Suppressor macrophage treated with lipopolysaccharide for 1 hour (primary cell): Measurements from ENCODE around the gene NPW.
"Not testable (repeated sequence)": the region's sequence is repeated elsewhere in the genome, so short reads cannot be mapped to it uniquely, and the experiment has no call there.

Source experiments
- DNase-seq, 3 donors: peaks; one replicate each; pipeline ENCODE4 v3.0.0-alpha.2; 2020 to 2022

NPW gene

GRCh38 chr16:2023092-2024031, 3.8 kb downstream of the NPW start:
- peak; percentile 92 to 96 (median 96) for DNase-seq

GRCh38 chr16:2024032-2024420, 4.4 kb downstream of the NPW start:
- no peak for DNase-seq

GRCh38 chr16:2025251-2025650, 5.7 kb downstream of the NPW start:
- DNase-seq: no peak

- DNase-seq: no peak
Measured at GRCh38 chr16:2025878-2026460, 6.4 kb downstream of the NPW start.

DNA sequence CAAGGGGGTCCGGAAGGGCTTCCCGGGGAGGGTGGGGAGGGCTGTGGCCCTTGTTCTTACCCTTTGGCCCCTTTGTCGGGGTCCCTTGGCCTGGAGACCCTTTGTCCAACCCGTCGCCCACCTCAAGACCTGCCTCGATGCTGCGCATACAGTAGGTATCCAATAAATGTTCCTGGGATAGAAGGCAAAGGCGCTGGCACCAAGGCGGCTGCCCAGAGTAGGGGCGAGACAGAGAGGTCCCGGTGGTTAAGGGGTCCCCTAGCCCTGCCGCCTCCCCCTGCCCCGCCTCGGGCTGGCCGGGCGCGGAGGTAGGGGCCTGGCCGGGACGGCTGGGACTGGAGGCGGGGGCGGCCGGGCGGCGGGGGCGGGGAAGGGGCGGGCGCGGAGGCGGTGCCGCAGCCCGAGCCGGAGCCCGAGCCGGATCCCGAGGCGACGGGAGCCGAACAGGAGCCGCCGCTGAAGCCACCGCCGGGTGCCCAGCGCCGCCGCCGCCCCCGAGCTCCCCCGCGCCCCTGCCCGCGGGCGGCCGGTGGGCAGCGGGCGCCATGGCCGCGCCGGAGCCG, 7.0 kb downstream of the NPW start, which contains the start of gene NHERF2:
NHERF2 (plus strand) TSS at position 442 of the 563 bp plus-strand sequence; CDS start at position 546, 104 bp downstream.
- peak in 2 of 3 donors; percentile 51 to 70 for DNase-seq

GRCh38 chr16:2027024-2028010, 7.7 kb downstream of the NPW start:
- DNase-seq: peak in 1 of 3 donors; percentile 48

DNA sequence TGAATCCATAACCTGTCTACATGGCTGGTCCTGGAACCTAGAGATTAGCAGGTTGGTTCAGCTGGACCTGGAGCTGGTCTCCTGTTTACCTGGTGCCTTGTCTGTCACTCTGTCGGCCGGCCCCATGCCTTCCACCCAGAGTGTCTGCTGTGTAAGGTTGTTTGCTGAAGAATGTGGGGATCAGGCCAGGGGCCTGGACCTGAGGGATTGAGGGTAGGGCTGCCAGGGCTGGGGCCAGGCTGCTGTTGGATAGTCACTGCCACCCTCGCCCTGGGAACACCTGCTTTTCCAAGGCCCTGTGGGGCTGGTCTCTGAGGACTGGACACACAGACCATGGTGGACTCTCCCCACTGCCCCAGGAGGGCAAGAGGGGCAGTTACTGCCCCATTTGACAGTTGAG, 8.6 kb downstream of the NPW start:
- no peak for DNase-seq

DNA sequence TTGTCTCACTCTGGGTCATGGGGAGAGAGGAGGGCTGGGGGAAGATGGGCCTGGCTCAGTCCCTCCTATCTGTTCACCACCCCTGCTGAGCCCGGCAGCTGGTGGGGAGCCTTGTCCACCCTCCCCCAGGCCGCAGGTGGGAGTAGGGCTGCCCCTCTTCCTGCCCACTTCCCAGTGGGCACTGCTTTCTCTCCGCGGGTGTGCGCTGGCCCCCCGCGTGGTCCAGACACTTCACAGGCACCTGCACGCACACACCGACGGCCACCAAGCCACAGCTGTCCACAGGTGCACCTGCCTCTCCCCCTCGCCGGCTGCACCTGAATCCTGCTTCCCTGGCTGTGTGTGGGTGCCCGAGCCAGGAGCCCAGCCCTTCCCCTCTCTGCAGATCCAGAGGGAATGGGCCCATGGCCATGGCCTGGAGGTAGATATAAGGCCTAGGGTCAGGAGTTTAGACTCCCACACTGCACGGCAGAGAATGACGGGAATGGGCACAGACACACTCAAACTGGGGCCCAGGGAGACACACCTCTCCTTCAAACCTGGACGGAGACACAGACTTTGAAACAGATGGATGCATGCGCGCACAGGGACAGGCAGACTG, 9.1 kb downstream of the NPW start:
- DNase-seq: no peak

- DNase-seq: no peak
Measured at GRCh38 chr16:2029350-2029749, 9.8 kb downstream of the NPW start.

DNA sequence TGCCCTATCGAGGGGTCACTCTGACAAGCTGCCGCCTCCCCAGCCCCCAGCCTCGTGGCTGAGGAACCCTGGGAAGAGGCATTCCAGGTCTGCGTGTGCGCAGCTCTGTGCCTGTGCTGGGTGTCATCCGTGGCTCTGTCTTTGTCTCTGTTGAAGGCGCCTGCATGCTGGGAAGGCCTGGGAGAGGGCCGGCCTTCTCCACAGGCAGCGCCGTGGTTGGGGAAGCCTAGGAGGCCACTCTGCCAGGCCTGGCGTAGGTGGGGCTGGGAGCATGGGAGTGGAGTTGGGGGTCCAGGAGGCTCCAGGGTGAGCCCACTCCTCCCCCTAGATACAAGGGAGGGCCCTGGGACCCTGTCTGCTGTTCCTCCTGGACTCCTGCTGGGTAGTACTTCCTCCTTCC, 10.5 kb downstream of the NPW start:
- DNase-seq: no peak

GRCh38 chr16:2031081-2031577, 11.5 kb downstream of the NPW start:
- DNase-seq: no peak

DNA sequence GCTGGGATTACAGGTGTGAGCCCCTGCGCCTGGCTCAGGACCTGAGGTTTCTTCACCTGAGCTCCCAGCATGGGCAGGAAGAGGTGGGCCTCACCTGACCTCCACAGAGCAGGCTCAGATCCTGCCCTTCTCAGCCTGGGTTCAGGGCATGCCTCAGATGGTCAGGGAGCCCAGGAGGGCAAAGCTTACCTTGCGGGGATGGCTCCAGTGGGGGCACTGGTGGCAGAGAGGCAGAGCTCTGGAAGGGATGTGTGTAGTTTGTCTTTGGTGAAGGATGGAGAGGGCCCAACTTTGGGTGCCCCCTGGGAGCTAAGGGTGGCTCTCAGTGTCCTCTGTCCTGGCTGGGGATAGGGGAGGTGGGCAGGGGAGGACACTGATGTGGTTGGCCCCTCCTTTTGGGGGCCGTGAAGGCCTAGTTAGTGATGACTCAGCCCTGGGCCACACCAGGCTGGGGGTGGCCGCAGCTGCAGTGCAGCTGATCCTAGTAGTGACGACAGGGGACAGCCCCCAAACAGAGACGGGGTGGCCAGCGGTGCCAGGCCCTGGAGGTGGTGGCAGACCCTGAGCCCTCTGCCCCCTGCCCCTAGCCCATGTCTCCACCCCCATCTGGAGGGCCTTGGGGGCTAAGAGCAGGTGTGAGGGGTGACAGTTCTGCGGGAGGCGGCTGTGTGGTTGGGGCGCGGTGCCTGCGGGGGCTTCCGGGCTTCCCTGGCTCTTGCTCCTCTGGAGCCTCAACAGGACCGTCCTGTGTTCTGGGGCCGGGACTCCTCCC, 12.9 kb downstream of the NPW start:
- DNase-seq: peak in 1 of 3 donors; percentile 37

DNA sequence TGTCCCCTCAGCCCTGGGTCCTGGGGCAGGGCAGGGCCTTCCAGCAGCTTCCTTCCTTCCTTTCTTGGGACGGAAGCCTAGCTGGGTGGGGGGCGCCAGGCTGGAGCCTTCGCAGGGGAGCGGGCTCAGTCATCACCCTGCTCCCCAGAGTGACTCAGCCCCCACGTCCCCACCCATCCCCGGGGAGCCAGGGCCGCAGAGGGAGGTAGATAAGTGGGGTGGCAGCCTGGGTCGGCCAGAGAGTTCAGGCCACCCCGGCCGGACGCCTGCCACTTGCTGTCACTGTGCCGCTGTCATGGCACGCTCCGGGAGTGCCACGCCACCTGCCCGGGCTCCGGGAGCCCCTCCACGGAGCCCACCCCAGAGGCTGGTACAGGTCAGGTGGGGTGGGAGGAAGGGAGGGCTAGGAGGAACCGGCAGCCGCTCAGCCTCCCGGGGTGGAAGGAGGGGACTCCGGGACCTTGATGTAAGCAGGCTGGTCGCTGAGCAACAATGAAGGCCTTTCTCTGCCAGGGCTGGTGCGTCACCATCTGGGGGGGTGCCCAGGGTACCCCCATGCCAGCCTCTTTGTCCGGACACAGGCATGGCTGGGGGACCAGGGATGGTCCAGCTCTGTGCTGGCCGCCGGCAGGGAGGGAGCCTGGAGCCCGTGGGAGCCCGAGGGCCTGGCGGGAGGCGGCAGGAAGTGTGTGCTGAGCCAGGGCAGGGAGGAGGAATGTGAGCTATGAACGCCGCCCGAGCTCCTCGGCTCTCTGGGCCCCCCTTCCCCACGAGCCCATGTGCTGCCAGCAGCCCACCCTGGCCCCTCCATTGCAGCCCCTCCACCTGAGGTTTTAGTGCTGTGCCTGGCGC, 13.7 kb downstream of the NPW start:
- DNase-seq: peak; percentile 49 to 57 (median 57)

- not testable (repeated sequence) for DNase-seq
Measured at GRCh38 chr16:2033909-2034695, 14.5 kb downstream of the NPW start.

DNA sequence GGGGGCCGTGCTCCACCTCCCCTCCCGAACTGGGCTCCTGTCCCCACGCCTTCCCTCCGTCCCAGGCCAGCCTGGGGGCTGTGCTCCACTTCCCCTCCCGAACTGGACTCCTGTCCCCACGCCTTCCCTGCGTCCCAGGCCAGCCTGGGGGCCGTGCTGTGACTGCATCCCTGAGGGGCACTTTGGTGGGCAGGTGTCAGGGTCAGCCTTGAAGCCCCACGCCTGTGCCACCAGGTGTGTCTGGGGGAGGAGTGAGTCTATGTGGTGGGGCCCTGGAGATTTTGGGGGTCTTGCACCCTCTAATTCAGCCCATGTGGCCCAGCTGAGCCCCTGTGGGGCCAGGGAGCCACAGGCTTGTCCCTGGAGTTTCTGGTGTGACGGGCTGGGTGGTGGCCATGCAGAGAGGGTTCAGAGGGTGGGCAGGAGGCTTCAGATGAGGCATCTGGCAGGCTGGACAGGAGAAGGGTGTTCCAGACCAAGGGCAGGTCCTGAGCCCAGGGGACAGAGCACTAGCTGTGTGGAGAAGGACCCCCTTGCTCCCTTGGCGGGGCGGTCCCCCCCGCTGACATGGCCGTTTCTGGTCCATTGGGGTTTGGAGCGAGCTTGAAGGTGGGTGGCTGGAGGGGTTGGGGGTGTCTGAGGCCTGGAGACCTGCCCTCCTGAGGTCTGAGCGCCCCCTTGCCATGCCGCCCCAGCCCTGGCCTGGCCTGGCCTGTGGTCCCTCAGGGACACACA, 15.3 kb downstream of the NPW start:
- no peak for DNase-seq

DNA sequence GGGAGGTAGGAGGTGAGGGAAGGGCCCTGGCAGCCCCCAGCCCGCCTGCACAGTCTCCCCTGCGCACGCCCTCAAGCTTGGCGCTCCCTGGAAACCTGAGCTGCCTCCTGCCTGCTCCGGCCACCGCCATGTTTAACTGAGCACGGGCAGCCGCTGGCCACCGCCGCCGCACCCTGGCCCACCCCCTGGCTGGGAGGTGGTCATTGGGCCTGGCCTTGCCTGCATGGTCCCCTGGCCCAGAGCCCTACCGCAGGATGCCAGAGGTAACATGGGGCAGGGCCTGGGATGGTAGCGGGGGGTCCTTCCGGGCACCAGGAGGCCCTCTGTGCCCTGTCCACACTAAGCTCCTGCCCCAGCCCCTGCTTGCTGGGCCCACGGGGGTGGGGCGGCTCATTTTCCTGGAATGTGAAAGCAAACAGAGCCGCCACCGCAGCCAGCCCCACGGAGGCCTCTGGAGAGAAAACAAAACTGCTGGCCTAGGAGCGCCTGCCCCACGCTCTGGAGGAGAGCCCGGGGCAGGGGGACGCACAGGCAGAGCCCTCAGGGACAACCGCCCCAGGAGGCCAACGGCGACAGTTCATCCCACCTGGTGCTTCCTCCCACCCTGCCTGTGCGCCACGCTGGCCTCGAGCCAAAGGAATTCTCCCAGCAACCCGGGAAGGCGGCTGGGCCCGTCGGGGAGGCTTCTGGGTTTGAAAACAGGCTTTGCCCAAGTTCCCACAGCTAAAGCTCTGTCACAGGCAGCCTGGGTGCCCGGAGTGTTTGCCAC, 16.0 kb downstream of the NPW start:
- no peak for DNase-seq

GRCh38 chr16:2036200-2036966, 16.8 kb downstream of the NPW start:
- no peak for DNase-seq
